Tongue (tissue), 2 donors: ENCODE data around the gene EPSTI1. TPM values are rescaled to one million over a fixed set of nuclear protein-coding genes. Genes with fewer than 3 reads are reported as not detected.

Experiments
- DNase-seq: peaks from one replicate; pipeline ENCODE4 v3.0.0-alpha.2; 2015
- total RNA-seq: library from RNA; depleted of rRNA; stranded (reverse); fragments of >200 nt; gene quantifications from one replicate; pipeline ENCODE4 v1.2.3, GENCODE V29; 2014

Gene EPSTI1
- total RNA-seq, 1 donor from 2014 or later = 4.5 TPM

GRCh38 chr13:42847891-42848663 is 144.0 kb downstream of the EPSTI1 start:
- no peak for DNase-seq

GRCh38 chr13:42836930-42837690 is 154.9 kb downstream of the EPSTI1 start:
- DNase-seq = peak; percentile 35

Other genes with a start within 250 kb of the EPSTI1 start
- not detected for gene FAM216B, start 210.7 kb downstream of the EPSTI1 start, total RNA-seq
- gene DNAJC15, start 31.3 kb upstream of the EPSTI1 start, total RNA-seq = 8.9 TPM